Keratinocyte (primary cell): ENCODE results near the gene ID1. TPM values are rescaled to one million over a fixed set of nuclear protein-coding genes. Genes with fewer than 3 reads are reported as not detected.

Source experiments
- DNase-seq: peaks from one replicate; pipeline ENCODE4 v3.0.0-alpha.2; 2011; ENCODE audit warnings: low read depth, missing footprints, low spot score
- FAIRE-seq: peaks from 2 replicates; lab custom pipeline; 2011; peaks lifted over from hg19 to GRCh38; lab: Jason Lieb, UNC
- H2AFZ ChIP-seq: 2 replicates; pipeline ENCODE4 v1.6.0; 2012; ENCODE audit warnings: low read length, control low read depth, inconsistent platforms; ENCODE audit not compliant: control insufficient read depth
- H3K27ac ChIP-seq: 2 replicates; pipeline ENCODE4 v1.5.1; 2011; ENCODE audit warnings: low read length; ENCODE audit not compliant: control insufficient read depth, insufficient read depth
- H3K27me3 ChIP-seq: 3 replicates; pipeline ENCODE4 v1.6.0; 2011; ENCODE audit warnings: low read length; ENCODE audit not compliant: control insufficient read depth, insufficient read depth; ENCODE audit errors: extremely low read depth
- H3K36me3 ChIP-seq, 2 experiments: 2 replicates in 1 of 2; 3 replicates in 1 of 2; pipeline ENCODE4 v1.5.1; 2011; ENCODE audit warnings: low read length in 2 of 2, mild to moderate bottlenecking in 1 of 2; ENCODE audit not compliant: control insufficient read depth in 2 of 2, insufficient read depth in 2 of 2; ENCODE audit errors: extremely low read depth in 1 of 2
- H3K4me1 ChIP-seq: 3 replicates; pipeline ENCODE4 v1.5.1; 2011; ENCODE audit warnings: low read length; ENCODE audit not compliant: control insufficient read depth, insufficient read depth; ENCODE audit errors: extremely low read depth
- H3K4me2 ChIP-seq: 3 replicates; pipeline ENCODE4 v1.6.0; 2011; ENCODE audit warnings: low read depth, low read length; ENCODE audit not compliant: control insufficient read depth, insufficient read depth; ENCODE audit errors: extremely low read depth
- H3K4me3 ChIP-seq, 3 experiments: fragments of 200-600 bp in 1 of 3; sonication (generic) in 1 of 3; 2 replicates in 2 of 3; 3 replicates in 1 of 3; pipeline ENCODE4 v1.5.1; 2011 to 2016; ENCODE audit warnings: low read length in 3 of 3, mild to moderate bottlenecking in 3 of 3, control low read depth in 2 of 3, inconsistent platforms in 1 of 3, low read depth in 1 of 3, mixed read lengths in 1 of 3, mixed run types in 1 of 3, moderate library complexity in 1 of 3; ENCODE audit not compliant: control insufficient read depth in 2 of 3, insufficient read depth in 2 of 3; ENCODE audit errors: extremely low read depth in 1 of 3
- H3K79me2 ChIP-seq: 2 replicates; pipeline ENCODE4 v1.6.0; 2012; ENCODE audit warnings: low read length; ENCODE audit not compliant: control insufficient read depth, insufficient read depth
- H3K9ac ChIP-seq: 3 replicates; pipeline ENCODE4 v1.6.0; 2011; ENCODE audit warnings: low read length; ENCODE audit not compliant: control insufficient read depth, insufficient read depth; ENCODE audit errors: extremely low read depth
- H3K9me1 ChIP-seq: 3 replicates; pipeline ENCODE4 v1.6.0; 2011; ENCODE audit warnings: low read length; ENCODE audit not compliant: control insufficient read depth, insufficient read depth; ENCODE audit errors: extremely low read depth
- H3K9me3 ChIP-seq: 2 replicates; pipeline ENCODE4 v1.5.1; 2012; ENCODE audit warnings: low read depth, low read length; ENCODE audit not compliant: control insufficient read depth
- H4K20me1 ChIP-seq: 3 replicates; pipeline ENCODE4 v1.6.0; 2011; ENCODE audit warnings: low read length; ENCODE audit not compliant: control insufficient read depth, insufficient read depth; ENCODE audit errors: extremely low read depth
- EZH2 ChIP-seq: IDR thresholded peaks from one replicate; pipeline ENCODE4 v1.6.1; 2012; ENCODE audit warnings: inconsistent platforms, mild to moderate bottlenecking, low read length, moderate library complexity
- dilution Hi-C: fragments of 300-500 bp; cut with MboI; formaldehyde crosslinking; loops from one replicate; pipeline ENCODE4 v1.7.0; 2020; ENCODE audit warnings: low sequenced_read_pairs; ENCODE audit not compliant: extremely low pct_ligation_motif_present
- polyA plus RNA-seq, 5 experiments: library from polyadenylated mRNA; depleted of rRNA in 3 of 5; stranded (reverse) in 3 of 5; stranded (forward) in 1 of 5; unstranded in 1 of 5; fragments of >200 nt; gene quantifications; 1 replicate in 1 of 5; 2 replicates in 3 of 5; 3 replicates in 1 of 5; pipeline versions ENCODE4 v1.2.1 to v1.2.3, GENCODE V29; 2011 to 2012; ENCODE audit warnings: missing spikeins in 2 of 5, low read depth in 1 of 5, low replicate concordance in 1 of 5
- TF ChIP-seq, protein P1 (sequence below), 3 experiments: IDR thresholded peaks in 1 of 3; conservative IDR thresholded peaks in 1 of 3; optimal IDR thresholded peaks in 1 of 3; 2 replicates in 2 of 3; 3 replicates in 1 of 3; pipeline versions ENCODE3 to v1.5.1; 2011; ENCODE audit warnings: low read length in 3 of 3, mild to moderate bottlenecking in 3 of 3, moderate library complexity in 2 of 3, control low read depth in 1 of 3, inconsistent platforms in 1 of 3; ENCODE audit not compliant: insufficient read depth in 2 of 3; ENCODE audit errors: extremely low read depth in 1 of 3

The ID1 gene
- polyA plus RNA-seq, 1 donor (not counting 4 experiments of a cell fraction or from before 2014, with no cell fraction given), result 24.4 TPM

DNA sequence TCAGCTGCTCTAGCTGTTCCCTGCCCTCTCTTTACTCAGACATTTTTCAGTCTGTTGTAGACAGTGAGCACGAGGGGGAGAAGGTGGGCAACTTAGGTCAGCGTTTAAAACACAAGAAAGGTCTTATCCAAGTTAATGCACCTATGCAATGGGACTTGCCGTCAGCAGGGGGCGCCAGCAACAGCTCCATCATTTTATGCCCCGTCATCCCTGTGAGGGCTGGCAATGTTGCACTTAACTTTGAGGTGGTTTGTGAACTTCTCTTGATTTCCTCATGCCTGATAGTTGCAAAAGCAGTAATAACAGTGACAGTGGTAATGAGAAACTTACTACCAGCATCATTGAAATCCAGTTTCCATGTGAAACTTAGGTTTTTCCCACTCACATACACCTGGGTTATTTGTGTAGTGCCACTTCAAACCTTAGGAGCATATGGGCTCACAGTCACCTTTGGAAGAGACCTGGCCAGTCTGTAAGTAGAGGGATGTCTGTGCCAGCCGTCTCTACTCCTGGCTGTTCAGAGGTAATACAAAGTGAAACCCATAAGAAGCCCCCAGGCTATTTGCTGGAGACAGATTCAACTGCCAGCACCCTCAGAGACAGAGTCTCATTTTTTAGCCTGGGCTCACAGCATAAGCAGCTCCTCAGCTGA lies 44.9 kb upstream of the ID1 start:
- Histone ChIP-seq H4K20me1 (peaks cover 3% of the 10 kb centered on the region), H3K36me3 (peaks cover 19 to 29% of the 10 kb centered on the region in 2 experiments), H3K4me3 (peak overlapping the region in 2 of 3 experiments; percentile 24 to 29), H3K4me1 (peaks cover 42% of the 10 kb centered on the region), H3K9me3 (no peaks in the 10 kb centered on the region), H3K4me2 (peak overlapping the region; percentile 83), H2AFZ (no peak overlapping the region), H3K9ac (peak overlapping the region; percentile 70), H3K79me2 (no peaks in the 10 kb centered on the region), H3K9me1 (no peaks in the 10 kb centered on the region), H3K27ac (peak overlapping the region; percentile 97), H3K27me3 (no peaks in the 10 kb centered on the region)
- dilution Hi-C loops, result no loop called here
- DNase-seq (no peak), FAIRE-seq (peak; percentile 69)
- TF ChIP-seq, protein P1, sequence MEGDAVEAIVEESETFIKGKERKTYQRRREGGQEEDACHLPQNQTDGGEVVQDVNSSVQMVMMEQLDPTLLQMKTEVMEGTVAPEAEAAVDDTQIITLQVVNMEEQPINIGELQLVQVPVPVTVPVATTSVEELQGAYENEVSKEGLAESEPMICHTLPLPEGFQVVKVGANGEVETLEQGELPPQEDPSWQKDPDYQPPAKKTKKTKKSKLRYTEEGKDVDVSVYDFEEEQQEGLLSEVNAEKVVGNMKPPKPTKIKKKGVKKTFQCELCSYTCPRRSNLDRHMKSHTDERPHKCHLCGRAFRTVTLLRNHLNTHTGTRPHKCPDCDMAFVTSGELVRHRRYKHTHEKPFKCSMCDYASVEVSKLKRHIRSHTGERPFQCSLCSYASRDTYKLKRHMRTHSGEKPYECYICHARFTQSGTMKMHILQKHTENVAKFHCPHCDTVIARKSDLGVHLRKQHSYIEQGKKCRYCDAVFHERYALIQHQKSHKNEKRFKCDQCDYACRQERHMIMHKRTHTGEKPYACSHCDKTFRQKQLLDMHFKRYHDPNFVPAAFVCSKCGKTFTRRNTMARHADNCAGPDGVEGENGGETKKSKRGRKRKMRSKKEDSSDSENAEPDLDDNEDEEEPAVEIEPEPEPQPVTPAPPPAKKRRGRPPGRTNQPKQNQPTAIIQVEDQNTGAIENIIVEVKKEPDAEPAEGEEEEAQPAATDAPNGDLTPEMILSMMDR (optimal IDR thresholded peaks at IDR 0.05 in 1 of 3, IDR thresholded peaks at IDR 0.05 in 1 of 3, conservative IDR thresholded peaks at IDR 0.05 in 1 of 3; ENCODE audit: extremely low read depth in 1 of 3, insufficient read depth in 2 of 3, low read length in 3 of 3), result peak; percentile 88 to 98 (median 98)
- no peak for TF ChIP-seq EZH2

- FAIRE-seq, result peak; percentile 90
- peaks cover 49% of the 10 kb centered on the region for H3K4me1 ChIP-seq
- no peaks in the 10 kb centered on the region for H3K9me3 ChIP-seq
- peaks cover 3% of the 10 kb centered on the region for H4K20me1 ChIP-seq
- peaks cover 19 to 26% of the 10 kb centered on the region in 2 experiments for H3K36me3 ChIP-seq
- H3K9me1 ChIP-seq, result no peaks in the 10 kb centered on the region
- no peak overlapping the region for H2AFZ ChIP-seq
- peak overlapping the region; percentile 97 for H3K27ac ChIP-seq
- H3K4me2 ChIP-seq, result peak overlapping the region; percentile 83
- TF ChIP-seq, protein P1 (optimal IDR thresholded peaks at IDR 0.05 in 1 of 3, IDR thresholded peaks at IDR 0.05 in 1 of 3, conservative IDR thresholded peaks at IDR 0.05 in 1 of 3; ENCODE audit: extremely low read depth in 1 of 3, insufficient read depth in 2 of 3, low read length in 3 of 3), result no peak
- no peak for TF ChIP-seq EZH2
- no peaks in the 10 kb centered on the region for H3K27me3 ChIP-seq
- peak; percentile 88 for DNase-seq
- dilution Hi-C loops, result no loop called here
- peak overlapping the region in 2 of 3 experiments; percentile 24 to 29 for H3K4me3 ChIP-seq
- H3K9ac ChIP-seq, result peak overlapping the region; percentile 74
- no peaks in the 10 kb centered on the region for H3K79me2 ChIP-seq
Observed at GRCh38 chr20:31560746-31561598, 44.1 kb upstream of the ID1 start.
